GM12878 (cell line): Measurements from ENCODE around the gene TRIM61. TPM values are rescaled to one million over a fixed set of nuclear protein-coding genes. Genes with fewer than 3 reads are reported as not detected.

ENCODE experiments used
- ATAC-seq: fragments of 200-7000 bp; cut with Tn5 transposase; 3 replicates; pipeline ENCODE4 v1.9.1; 2020; ENCODE audit warnings: mild to moderate bottlenecking, moderate library complexity
- BruUV-seq: library from RNA; stranded (reverse); fragments of 400-500 nt; replicated peaks from 2 replicates; lab custom pipeline; 2021; lab: Mats Ljungman, UMichigan
- CTCF ChIA-PET: fragments of 300-600 bp; sonication (Branson Sonifier 250); formaldehyde crosslinking; extraction: SDS; loops from one replicate; lab custom pipeline; 2021; ENCODE audit warnings: inconsistent platforms; lab: Yijun Ruan, JAX
- POLR2A ChIA-PET: fragments of 350-600 bp; formaldehyde crosslinking; extraction: SDS; loops from one replicate; lab custom pipeline; 2021; ENCODE audit warnings: inconsistent platforms; lab: Charles Lee
- RAD21 ChIA-PET: fragments of 300-600 bp; sonication (Branson Sonifier 250); formaldehyde crosslinking; loops from one replicate; lab custom pipeline; 2023; ENCODE audit warnings: antibody characterized with exemption; ENCODE audit not compliant: unreplicated experiment; lab: Charles Lee
- SMC1A ChIA-PET: fragments of 300-600 bp; sonication (Branson Sonifier 250); formaldehyde crosslinking; loops from one replicate; lab custom pipeline; 2023; ENCODE audit not compliant: unreplicated experiment, uncharacterized antibody; lab: Charles Lee
- DNase-seq: peaks from one replicate; pipeline ENCODE4 v3.0.0-alpha.2; 2011; ENCODE audit warnings: low read depth, low spot score
- FAIRE-seq: peaks from 3 replicates; lab custom pipeline; 2011; peaks lifted over from hg19 to GRCh38; lab: Jason Lieb, UNC
- H2AFZ ChIP-seq: 2 replicates; pipeline ENCODE4 v1.6.0; 2011; ENCODE audit warnings: low read depth, low read length, control low read depth; ENCODE audit not compliant: control insufficient read depth
- H3K27ac ChIP-seq: 2 replicates; pipeline ENCODE4 v1.5.1; 2011; ENCODE audit warnings: control low read depth; ENCODE audit not compliant: control insufficient read depth, insufficient read depth
- H3K27me3 ChIP-seq, 2 experiments: replicated peaks in 1 of 2; 2 replicates each; pipeline versions ENCODE4 v1.6.0 to v1.6.1; 2011; ENCODE audit warnings: low read length in 1 of 2; ENCODE audit not compliant: control insufficient read depth in 2 of 2, insufficient read depth in 2 of 2
- H3K36me3 ChIP-seq, 2 experiments: 2 replicates each; pipeline ENCODE4 v1.5.1; 2011; ENCODE audit warnings: low read length in 1 of 2; ENCODE audit not compliant: control insufficient read depth in 2 of 2, insufficient read depth in 2 of 2
- H3K4me1 ChIP-seq: 2 replicates; pipeline ENCODE4 v1.6.1; 2011; ENCODE audit warnings: mild to moderate bottlenecking, low read length, moderate library complexity, mixed read lengths; ENCODE audit not compliant: control insufficient read depth, insufficient read depth
- H3K4me2 ChIP-seq: 2 replicates; pipeline ENCODE4 v1.6.0; 2011; ENCODE audit warnings: control low read depth; ENCODE audit not compliant: control insufficient read depth, insufficient read depth
- H3K4me3 ChIP-seq: fragments of 200-600 bp; sonication (generic); 2 replicates; pipeline ENCODE4 v1.5.1; 2016
- H3K79me2 ChIP-seq: 2 replicates; pipeline ENCODE4 v1.6.0; 2011; ENCODE audit warnings: low read length; ENCODE audit not compliant: control insufficient read depth, insufficient read depth
- H3K9ac ChIP-seq: 2 replicates; pipeline ENCODE4 v1.8.0; 2011; ENCODE audit warnings: low read length, control low read depth, mixed read lengths; ENCODE audit not compliant: control insufficient read depth, insufficient read depth
- H3K9me3 ChIP-seq: replicated peaks from 3 replicates; pipeline ENCODE4 v1.5.1; 2011; ENCODE audit warnings: mild to moderate bottlenecking, low read length; ENCODE audit not compliant: control insufficient read depth, insufficient read depth
- H4K20me1 ChIP-seq: 2 replicates; pipeline ENCODE4 v1.6.0; 2011; ENCODE audit not compliant: control insufficient read depth, insufficient read depth
- ATF7 ChIP-seq: fragments of 450-650 bp; IDR thresholded peaks from 2 replicates; pipeline ENCODE4 v1.6.1; 2016; ENCODE audit warnings: low read depth, mild to moderate bottlenecking
- BMI1 ChIP-seq: fragments of 450-650 bp; IDR thresholded peaks from 2 replicates; pipeline ENCODE4 v1.6.1; 2016; ENCODE audit warnings: mild to moderate bottlenecking, moderate library complexity, borderline replicate concordance
- CEBPB ChIP-seq, 2 experiments: fragments of 150-350 bp in 1 of 2; IDR thresholded peaks; 2 replicates each; pipeline ENCODE4 v1.6.1; 2012 to 2014; ENCODE audit warnings: low read depth in 2 of 2, low read length in 2 of 2, borderline replicate concordance in 1 of 2, inconsistent platforms in 1 of 2
- CHD4 ChIP-seq: fragments of 200-600 bp; sonication (generic); IDR thresholded peaks from 2 replicates; pipeline ENCODE4 v1.6.1; 2016; ENCODE audit warnings: mild to moderate bottlenecking
- EP300 ChIP-seq, 2 experiments: fragments of 150-350 bp in 1 of 2; IDR thresholded peaks; 2 replicates each; pipeline ENCODE4 v1.6.1; 2011 to 2012; ENCODE audit warnings: low read depth in 2 of 2, low read length in 2 of 2, borderline replicate concordance in 1 of 2, improper control_type of control experiment in 1 of 2, inconsistent platforms in 1 of 2; ENCODE audit not compliant: control insufficient read depth in 1 of 2
- FOXK2 ChIP-seq: fragments of 450-650 bp; IDR thresholded peaks from 2 replicates; pipeline ENCODE4 v1.6.1; 2017; ENCODE audit warnings: mild to moderate bottlenecking, moderate library complexity
- GABPA ChIP-seq: IDR thresholded peaks from 2 replicates; pipeline ENCODE4 v1.6.1; 2014; ENCODE audit warnings: antibody characterized with exemption, low read depth, mild to moderate bottlenecking, inconsistent platforms
- HDGF ChIP-seq: fragments of 450-650 bp; IDR thresholded peaks from 2 replicates; pipeline ENCODE4 v1.6.1; 2016; ENCODE audit warnings: antibody characterized with exemption
- JUND ChIP-seq: IDR thresholded peaks from 2 replicates; pipeline ENCODE4 v1.6.1; 2012; ENCODE audit warnings: low read depth, mild to moderate bottlenecking, low read length, improper control_type of control experiment, moderate library complexity
- MEF2B ChIP-seq: fragments of 450-650 bp; IDR thresholded peaks from 2 replicates; pipeline ENCODE4 v1.6.1; 2018; ENCODE audit warnings: mild to moderate bottlenecking, moderate library complexity; ENCODE audit not compliant: partially characterized antibody, poor library complexity, severe bottlenecking
- MTA2 ChIP-seq: fragments of 450-650 bp; IDR thresholded peaks from 2 replicates; pipeline ENCODE4 v1.6.1; 2016; ENCODE audit warnings: low read depth, mild to moderate bottlenecking, moderate library complexity
- MXI1 ChIP-seq: fragments of 150-350 bp; IDR thresholded peaks from 2 replicates; pipeline ENCODE4 v1.6.1; 2011; ENCODE audit warnings: low read depth, mild to moderate bottlenecking, inconsistent platforms, low read length, improper control_type of control experiment
- POU2F2 ChIP-seq: IDR thresholded peaks from 3 replicates; pipeline ENCODE4 v1.6.1; 2011; ENCODE audit warnings: low read depth, mild to moderate bottlenecking, low read length, borderline replicate concordance
- RFX5 ChIP-seq: IDR thresholded peaks from 2 replicates; pipeline ENCODE4 v1.6.1; 2011; ENCODE audit warnings: low read depth, low read length, improper control_type of control experiment
- SREBF2 ChIP-seq: IDR thresholded peaks from 2 replicates; pipeline ENCODE4 v1.6.1; 2012; ENCODE audit warnings: mild to moderate bottlenecking, low read length
- YY1 ChIP-seq: IDR thresholded peaks from 2 replicates; pipeline ENCODE4 v1.6.1; 2011; ENCODE audit warnings: low read depth, mild to moderate bottlenecking, low read length
- ZBED1 ChIP-seq: IDR thresholded peaks from 2 replicates; pipeline ENCODE4 v1.6.1; 2016; ENCODE audit warnings: borderline replicate concordance
- ZNF384 ChIP-seq: IDR thresholded peaks from 2 replicates; pipeline ENCODE4 v1.6.1; 2012; ENCODE audit warnings: low read depth, mild to moderate bottlenecking, low read length, improper control_type of control experiment, borderline replicate concordance
- WGBS: methylation state at CpG from one replicate; pipeline ENCODE4 v1.1.6; 2016; ENCODE audit warnings: low lambda C conversion rate; ENCODE audit not compliant: insufficient replicate concordance, insufficient coverage; ENCODE audit errors: missing lambda C conversion rate; 5-methylcytosine and 5-hydroxymethylcytosine counted together
- in situ Hi-C: fragments of 300-500 bp; cut with MboI; formaldehyde crosslinking; loops from 9 replicates; pipeline ENCODE4 v1.14.3; 2018; ENCODE audit warnings: mixed read lengths
- intact Hi-C: fragments of 100-400 bp; cut with micrococcal nuclease; formaldehyde crosslinking; loops from one replicate; pipeline ENCODE4 v1.14.2; 2022; ENCODE audit not compliant: unreplicated experiment
- polyA plus RNA-seq, 11 experiments: library from polyadenylated mRNA; depleted of rRNA in 4 of 11; unstranded in 6 of 11; stranded (reverse) in 5 of 11; fragments of >200 nt; fragmentation: Nextera tagmentation in 4 of 11; fragmentation: Illumina TruSeq in 1 of 11; extraction: Ambion mirVana in 4 of 11; extraction: Trizol in 1 of 11; gene quantifications; 1 replicate in 1 of 11; 2 replicates in 10 of 11; pipeline versions ENCODE4 v1.2.1 to v1.2.3, GENCODE V29; 2011 to 2016; ENCODE audit warnings: inconsistent platforms in 2 of 11, missing spikeins in 2 of 11, low read depth in 1 of 11
- total RNA-seq, 4 experiments: library from RNA; depleted of rRNA in 3 of 4; stranded (reverse); fragments of >200 nt in 3 of 4; fragmentation: Illumina TruSeq in 1 of 4; extraction: Trizol in 1 of 4; gene quantifications; 2 replicates each; pipeline versions ENCODE4 v1.2.1 to v1.2.3, GENCODE V29; 2013 to 2021
- TF ChIP-seq, protein P1 (sequence below): fragments of 450-650 bp; IDR thresholded peaks from 2 replicates; pipeline ENCODE4 v1.6.1; 2018; ENCODE audit warnings: borderline replicate concordance, mild to moderate bottlenecking; ENCODE audit not compliant: partially characterized antibody
- TF ChIP-seq, protein P2 (sequence below): IDR thresholded peaks from 2 replicates; pipeline ENCODE4 v1.6.1; 2012; ENCODE audit warnings: low read depth, low read length, improper control_type of control experiment

The TRIM61 gene
- total and polyA plus RNA-seq, 10 of the 15 experiments (the other 5 are each of a cell fraction or from before 2014, with no cell fraction given) = 3.2 to 10.9 (median 5.7) TPM

GRCh38 chr4:164956766-164957643, 20.5 kb downstream of the TRIM61 start:
- ATAC-seq (peak; percentile 100), FAIRE-seq (peak; percentile 54), DNase-seq (peak; percentile 39)
- no peaks in the 10 kb centered on the region for H4K20me1 ChIP-seq
- H3K4me1 ChIP-seq = no peaks in the 10 kb centered on the region; the same call in 1 of the 2 replicates
- TSS peak; percentile 46 for BruUV-seq
- ChIA-PET POLR2A (interaction anchor here (1.4 kb wide), 1 partner anchor 22 kb away, joined by 4 read pairs; no protein-coding TSS in a partner anchor), CTCF (interaction anchor here (0.7 to 4.3 kb wide), 6 partner anchors 9 to 188 kb away, joined by 3 to 51 read pairs (median 4); no protein-coding TSS in a partner anchor), RAD21 (interaction anchor here (0.6 to 2.9 kb wide), 4 partner anchors 18 to 390 kb away, joined by 3 to 13 read pairs (median 6); partner anchors contain the start of gene TRIM61), SMC1A (interaction anchor here (1.0 to 2.4 kb wide), 5 partner anchors 10 to 26 kb away, joined by 4 to 24 read pairs (median 9); no protein-coding TSS in a partner anchor)
- no peaks in the 10 kb centered on the region for H3K27me3 ChIP-seq
- H3K9ac ChIP-seq = peak overlapping the region; percentile 79
- WGBS = 1% methylated on average over 41 of the region's 46 CpGs
- no peaks in the 10 kb centered on the region; the same call in 2 of the 3 replicates for H3K9me3 ChIP-seq
- intact Hi-C loops (loop anchor here (2.0 kb wide), 1 partner anchor 20 kb away; no protein-coding TSS in a partner anchor), in situ Hi-C loops (no loop called here)
- peaks cover 10% of the 10 kb centered on the region for H3K79me2 ChIP-seq
- no peaks in the 10 kb centered on the region; a peak in 2 of 4 replicates for H3K36me3 ChIP-seq
- H3K27ac ChIP-seq = peak overlapping the region; percentile 58
- peak overlapping the region; percentile 90 for H2AFZ ChIP-seq
- H3K4me3 ChIP-seq = peak overlapping the region; percentile 86
- H3K4me2 ChIP-seq = peak overlapping the region; percentile 75
- TF ChIP-seq SREBF2 (no peak), GABPA (peak; percentile 87), RFX5 (peak; percentile 16; the same call in 1 of the 2 replicates), MEF2B (peak; percentile 83), FOXK2 (no peak), EP300 (IDR thresholded peaks at IDR 0.05; ENCODE audit: borderline replicate concordance in 1 of 2, control insufficient read depth in 1 of 2, low read depth in 2 of 2, low read length in 2 of 2) (no peak), CHD4 (no peak), ATF7 (no peak), HDGF (peak; percentile 46; the same call in 1 of the 2 replicates), CEBPB (IDR thresholded peaks at IDR 0.05; ENCODE audit: borderline replicate concordance in 1 of 2, low read depth in 2 of 2, low read length in 2 of 2) (no peak), BMI1 (no peak), ZBED1 (no peak), POU2F2 (peak; percentile 21; the same call in 1 of the 3 replicates), YY1 (peak; percentile 65; the same call in 1 of the 2 replicates), ZNF384 (no peak), JUND (no peak), MTA2 (no peak), MXI1 (no peak)
- TF ChIP-seq, protein P1, sequence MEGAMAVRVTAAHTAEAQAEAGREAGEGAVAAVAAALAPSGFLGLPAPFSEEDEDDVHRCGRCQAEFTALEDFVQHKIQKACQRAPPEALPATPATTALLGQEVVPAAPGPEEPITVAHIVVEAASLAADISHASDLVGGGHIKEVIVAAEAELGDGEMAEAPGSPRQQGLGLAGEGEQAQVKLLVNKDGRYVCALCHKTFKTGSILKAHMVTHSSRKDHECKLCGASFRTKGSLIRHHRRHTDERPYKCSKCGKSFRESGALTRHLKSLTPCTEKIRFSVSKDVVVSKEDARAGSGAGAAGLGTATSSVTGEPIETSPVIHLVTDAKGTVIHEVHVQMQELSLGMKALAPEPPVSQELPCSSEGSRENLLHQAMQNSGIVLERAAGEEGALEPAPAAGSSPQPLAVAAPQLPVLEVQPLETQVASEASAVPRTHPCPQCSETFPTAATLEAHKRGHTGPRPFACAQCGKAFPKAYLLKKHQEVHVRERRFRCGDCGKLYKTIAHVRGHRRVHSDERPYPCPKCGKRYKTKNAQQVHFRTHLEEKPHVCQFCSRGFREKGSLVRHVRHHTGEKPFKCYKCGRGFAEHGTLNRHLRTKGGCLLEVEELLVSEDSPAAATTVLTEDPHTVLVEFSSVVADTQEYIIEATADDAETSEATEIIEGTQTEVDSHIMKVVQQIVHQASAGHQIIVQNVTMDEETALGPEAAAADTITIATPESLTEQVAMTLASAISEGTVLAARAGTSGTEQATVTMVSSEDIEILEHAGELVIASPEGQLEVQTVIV = no peak
- TF ChIP-seq, protein P2, sequence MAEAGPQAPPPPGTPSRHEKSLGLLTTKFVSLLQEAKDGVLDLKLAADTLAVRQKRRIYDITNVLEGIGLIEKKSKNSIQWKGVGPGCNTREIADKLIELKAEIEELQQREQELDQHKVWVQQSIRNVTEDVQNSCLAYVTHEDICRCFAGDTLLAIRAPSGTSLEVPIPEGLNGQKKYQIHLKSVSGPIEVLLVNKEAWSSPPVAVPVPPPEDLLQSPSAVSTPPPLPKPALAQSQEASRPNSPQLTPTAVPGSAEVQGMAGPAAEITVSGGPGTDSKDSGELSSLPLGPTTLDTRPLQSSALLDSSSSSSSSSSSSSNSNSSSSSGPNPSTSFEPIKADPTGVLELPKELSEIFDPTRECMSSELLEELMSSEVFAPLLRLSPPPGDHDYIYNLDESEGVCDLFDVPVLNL = no peak
